Mucosa of rectum (tissue), 2 donors: ENCODE results near the gene GRK5.

ENCODE experiments used
- H3K27ac ChIP-seq, 2 donors: one replicate each; pipeline ENCODE4 v1.7.0; 2013; ENCODE audit warnings: inconsistent platforms in 2 of 2, low read depth in 2 of 2, low read length in 2 of 2
- H3K27me3 ChIP-seq, 2 donors: one replicate each; pipeline ENCODE4 v1.7.0; 2013; ENCODE audit warnings: low read length in 2 of 2; ENCODE audit not compliant: control insufficient read depth in 2 of 2, insufficient read depth in 2 of 2
- H3K36me3 ChIP-seq, 2 donors: one replicate each; pipeline ENCODE4 v1.7.0; 2013; ENCODE audit warnings: low read length in 2 of 2; ENCODE audit not compliant: control insufficient read depth in 2 of 2, insufficient read depth in 2 of 2
- H3K4me1 ChIP-seq, 2 donors: one replicate each; pipeline ENCODE4 v1.7.0; 2013; ENCODE audit warnings: low read length in 2 of 2, mild to moderate bottlenecking in 1 of 2; ENCODE audit not compliant: control insufficient read depth in 2 of 2, insufficient read depth in 2 of 2
- H3K4me3 ChIP-seq, 2 donors: one replicate each; pipeline ENCODE4 v1.7.0; 2013; ENCODE audit warnings: low read length in 2 of 2
- H3K9ac ChIP-seq, 2 donors: one replicate each; pipeline ENCODE4 v1.7.0; 2013; ENCODE audit warnings: low read length in 2 of 2, low read depth in 1 of 2, mild to moderate bottlenecking in 1 of 2
- H3K9me3 ChIP-seq, 2 donors: one replicate each; pipeline ENCODE4 v1.7.0; 2013; ENCODE audit warnings: low read length in 2 of 2; ENCODE audit not compliant: control insufficient read depth in 2 of 2
- donor health status: healthy.
- donor health status: Normal muscosa, but diverticular disease.

Gene GRK5

DNA sequence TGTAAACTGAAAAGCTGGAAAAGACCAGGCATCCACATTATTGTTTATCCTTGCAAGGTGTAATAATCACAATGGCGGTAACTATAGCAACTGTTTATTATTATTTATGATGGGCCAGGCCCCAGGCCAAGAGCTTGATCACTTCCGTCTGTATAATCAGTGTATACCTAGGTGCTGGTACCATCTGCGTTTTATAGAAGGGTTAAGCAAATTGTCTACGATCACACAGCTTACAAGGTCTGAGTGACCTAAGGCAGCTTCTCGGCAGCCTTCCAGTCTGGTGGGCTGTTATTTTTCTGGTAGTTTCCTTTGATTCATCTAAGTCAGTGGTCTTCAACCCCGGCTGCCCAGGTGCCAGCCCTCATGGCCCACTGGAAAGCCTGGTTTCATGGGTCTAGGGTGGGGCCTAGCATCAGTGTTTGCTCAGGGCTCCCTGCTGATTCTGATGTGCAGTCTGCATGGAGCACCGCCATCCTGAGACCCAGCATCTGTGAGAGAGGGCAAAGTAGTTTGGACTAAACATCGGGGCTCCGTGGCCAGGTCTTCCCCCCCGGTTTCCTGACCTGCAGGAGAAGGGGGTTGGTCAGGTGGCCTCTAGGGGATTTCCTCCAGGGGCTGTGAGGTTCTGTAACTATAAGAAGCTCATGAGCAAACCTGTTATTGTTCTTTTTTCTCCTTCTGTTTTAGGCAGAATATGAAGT is 188.8 kb downstream of the GRK5 start:
- no peak overlapping the region for H3K4me3 ChIP-seq
- H3K36me3 ChIP-seq, result no peaks in the 10 kb centered on the region
- H3K27me3 ChIP-seq, result no peaks in the 10 kb centered on the region
- peak overlapping the region; percentile 64 to 71 for H3K27ac ChIP-seq
- H3K4me1 ChIP-seq, result peaks cover 0 to 6% of the 10 kb centered on the region in 2 donors
- no peak overlapping the region for H3K9ac ChIP-seq
- no peaks in the 10 kb centered on the region for H3K9me3 ChIP-seq

DNA sequence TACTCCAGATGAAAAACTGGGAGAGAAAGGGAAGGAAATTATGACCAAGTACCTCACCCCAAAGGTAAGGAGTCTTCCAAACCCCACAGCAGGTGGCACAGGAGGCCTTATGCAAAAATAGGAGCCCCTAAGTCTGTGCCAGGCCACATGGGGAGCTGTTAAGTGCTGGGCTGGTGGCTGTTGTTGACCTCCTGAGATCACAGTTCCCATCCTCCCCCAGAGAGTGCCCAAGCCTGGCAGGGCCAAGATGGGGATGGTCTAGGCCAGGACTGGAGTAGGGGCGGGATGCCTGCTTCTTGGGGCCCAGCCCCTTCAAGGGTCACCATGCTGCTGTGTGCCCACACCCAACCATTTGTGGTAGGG is 189.3 kb downstream of the GRK5 start:
- H3K4me3 ChIP-seq, result no peak overlapping the region
- no peaks in the 10 kb centered on the region for H3K36me3 ChIP-seq
- H3K9ac ChIP-seq, result no peak overlapping the region
- no peaks in the 10 kb centered on the region for H3K27me3 ChIP-seq
- H3K4me1 ChIP-seq, result peaks cover 0 to 9% of the 10 kb centered on the region in 2 donors
- no peaks in the 10 kb centered on the region for H3K9me3 ChIP-seq
- no peak overlapping the region for H3K27ac ChIP-seq

DNA sequence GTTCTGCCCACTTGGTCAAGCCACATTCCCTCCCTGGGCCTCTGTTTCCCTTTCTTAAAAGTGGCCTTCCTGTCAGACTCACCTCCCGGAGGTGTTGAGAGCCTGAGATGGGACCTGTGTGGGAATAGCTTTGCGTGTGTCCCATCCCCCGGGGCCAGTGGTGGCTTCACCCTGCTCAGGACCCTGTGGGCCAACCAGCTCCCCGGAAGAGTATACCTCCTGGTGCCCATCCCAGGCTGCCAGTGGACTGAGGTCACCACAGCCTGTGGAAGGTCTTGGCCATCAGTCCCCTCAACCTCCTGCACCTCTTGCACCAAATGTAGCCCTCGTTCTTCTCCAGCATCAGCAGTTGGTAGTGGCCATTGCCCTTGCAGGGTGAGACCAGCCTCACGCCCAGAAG is 190.0 kb downstream of the GRK5 start:
- no peaks in the 10 kb centered on the region for H3K9me3 ChIP-seq
- H3K27ac ChIP-seq, result no peak overlapping the region
- peaks cover 0 to 13% of the 10 kb centered on the region in 2 donors for H3K4me1 ChIP-seq
- no peaks in the 10 kb centered on the region for H3K27me3 ChIP-seq
- H3K4me3 ChIP-seq, result no peak overlapping the region
- no peaks in the 10 kb centered on the region for H3K36me3 ChIP-seq
- no peak overlapping the region for H3K9ac ChIP-seq

DNA sequence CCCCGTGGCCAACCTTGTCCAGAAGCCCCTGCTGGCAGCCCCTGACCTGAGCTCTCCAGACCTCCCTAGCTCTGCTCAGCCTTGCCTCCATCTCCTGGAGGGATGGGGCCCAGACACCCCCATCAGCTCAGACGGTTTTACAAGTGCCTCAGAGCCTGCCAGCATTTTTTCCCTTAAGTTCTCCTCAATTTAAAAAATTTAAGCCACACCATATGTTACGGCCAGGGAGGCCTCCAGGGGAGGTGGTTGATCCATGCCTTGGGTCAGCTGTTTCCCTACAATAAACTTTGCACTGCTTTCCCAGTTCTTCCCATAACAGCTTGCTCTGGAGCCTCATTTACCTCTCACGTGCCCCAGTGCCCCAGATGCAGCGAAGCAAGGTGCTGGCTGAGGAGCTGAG is 191.6 kb downstream of the GRK5 start:
- Histone ChIP-seq H3K27me3 (no peaks in the 10 kb centered on the region), H3K36me3 (no peaks in the 10 kb centered on the region), H3K4me1 (peaks cover 0 to 13% of the 10 kb centered on the region in 2 donors), H3K27ac (peak overlapping the region in 1 of 2 donors; percentile 43), H3K9me3 (no peaks in the 10 kb centered on the region), H3K4me3 (no peak overlapping the region), H3K9ac (no peak overlapping the region)

DNA sequence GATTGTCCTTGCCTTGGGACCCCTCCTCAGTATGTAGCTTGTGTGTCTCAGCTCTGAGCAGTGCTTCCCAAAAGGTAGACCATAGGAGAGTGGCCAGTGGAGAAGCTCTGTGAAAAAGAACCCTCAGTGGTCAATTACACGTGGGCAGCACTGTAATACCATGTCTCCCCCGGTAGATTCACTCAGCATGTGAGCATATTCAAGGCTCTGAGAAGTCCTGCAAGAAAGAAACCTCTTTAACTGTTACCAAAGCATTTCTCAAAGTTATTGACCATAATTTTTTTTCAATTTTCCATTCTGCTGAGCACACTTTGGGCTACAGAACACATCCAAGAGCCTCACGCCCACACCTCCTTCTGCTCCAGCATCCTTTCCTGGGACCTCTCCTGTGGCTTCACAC is 192.1 kb downstream of the GRK5 start:
- H3K4me1 ChIP-seq, result peaks cover 0 to 13% of the 10 kb centered on the region in 2 donors
- no peaks in the 10 kb centered on the region for H3K9me3 ChIP-seq
- no peaks in the 10 kb centered on the region for H3K36me3 ChIP-seq
- H3K27ac ChIP-seq, result peak overlapping the region in 1 of 2 donors; percentile 43
- no peaks in the 10 kb centered on the region for H3K27me3 ChIP-seq
- no peak overlapping the region for H3K4me3 ChIP-seq
- H3K9ac ChIP-seq, result no peak overlapping the region

DNA sequence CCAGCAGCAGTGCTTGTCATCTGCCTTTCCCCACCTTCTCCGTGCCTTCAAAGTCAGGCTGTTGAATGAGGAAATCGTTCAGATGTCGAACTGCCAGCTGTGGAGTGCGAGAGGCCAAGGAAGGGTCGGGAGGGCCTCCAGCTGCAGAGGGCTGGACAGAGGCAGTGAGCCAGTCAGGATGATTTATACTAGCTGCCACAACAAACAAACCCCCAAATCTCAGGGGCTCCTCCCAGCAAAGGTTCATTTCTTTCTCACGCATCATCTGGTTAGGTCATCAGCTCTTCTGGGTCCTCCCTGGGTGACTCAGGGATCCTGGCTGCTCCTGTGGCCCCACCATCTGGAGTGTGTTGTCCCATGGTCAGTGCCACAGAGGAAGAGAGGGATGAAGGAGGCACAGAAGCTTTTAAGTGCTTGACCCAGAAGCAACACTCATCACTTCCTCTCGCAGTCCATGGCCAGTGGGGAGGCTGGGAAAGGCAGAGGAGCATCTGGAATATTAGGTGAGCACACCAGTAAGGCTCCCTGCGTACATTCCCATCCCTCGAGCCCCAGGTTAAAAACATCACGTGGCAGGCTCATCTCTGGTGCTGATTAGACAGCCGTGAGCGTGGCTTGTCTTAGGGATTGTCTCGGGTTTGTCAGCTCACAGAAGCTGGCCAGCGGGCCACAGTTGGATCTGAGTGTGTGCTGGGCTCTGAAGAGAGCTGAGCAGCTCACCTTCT is 194.5 kb downstream of the GRK5 start:
- Histone ChIP-seq H3K4me1 (peaks cover 5 to 10% of the 10 kb centered on the region in 2 donors), H3K9ac (no peak overlapping the region), H3K27me3 (no peaks in the 10 kb centered on the region), H3K27ac (peak overlapping the region; percentile 35 to 71), H3K36me3 (no peaks in the 10 kb centered on the region), H3K9me3 (no peaks in the 10 kb centered on the region), H3K4me3 (no peak overlapping the region)

DNA sequence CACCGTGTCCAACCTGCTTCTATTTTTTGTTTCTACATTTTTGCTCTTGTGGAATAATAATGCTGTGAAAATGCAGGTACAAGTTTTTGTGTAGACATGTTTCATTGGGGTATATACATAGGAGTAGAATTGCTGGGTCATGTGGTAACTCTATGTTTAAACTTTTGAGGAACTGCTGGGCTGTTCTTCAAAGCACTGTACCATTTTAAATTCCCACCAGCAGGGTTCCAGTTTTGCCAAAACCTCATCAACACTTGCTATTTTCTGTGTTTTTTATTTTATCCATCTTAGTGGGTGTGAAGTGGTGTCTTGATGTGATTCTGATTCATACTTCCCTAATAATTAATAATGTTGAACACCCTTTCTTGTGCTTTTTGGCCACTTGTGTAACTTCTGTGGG is 196.6 kb downstream of the GRK5 start:
- Histone ChIP-seq H3K36me3 (no peaks in the 10 kb centered on the region), H3K4me1 (peaks cover 5 to 10% of the 10 kb centered on the region in 2 donors)

DNA sequence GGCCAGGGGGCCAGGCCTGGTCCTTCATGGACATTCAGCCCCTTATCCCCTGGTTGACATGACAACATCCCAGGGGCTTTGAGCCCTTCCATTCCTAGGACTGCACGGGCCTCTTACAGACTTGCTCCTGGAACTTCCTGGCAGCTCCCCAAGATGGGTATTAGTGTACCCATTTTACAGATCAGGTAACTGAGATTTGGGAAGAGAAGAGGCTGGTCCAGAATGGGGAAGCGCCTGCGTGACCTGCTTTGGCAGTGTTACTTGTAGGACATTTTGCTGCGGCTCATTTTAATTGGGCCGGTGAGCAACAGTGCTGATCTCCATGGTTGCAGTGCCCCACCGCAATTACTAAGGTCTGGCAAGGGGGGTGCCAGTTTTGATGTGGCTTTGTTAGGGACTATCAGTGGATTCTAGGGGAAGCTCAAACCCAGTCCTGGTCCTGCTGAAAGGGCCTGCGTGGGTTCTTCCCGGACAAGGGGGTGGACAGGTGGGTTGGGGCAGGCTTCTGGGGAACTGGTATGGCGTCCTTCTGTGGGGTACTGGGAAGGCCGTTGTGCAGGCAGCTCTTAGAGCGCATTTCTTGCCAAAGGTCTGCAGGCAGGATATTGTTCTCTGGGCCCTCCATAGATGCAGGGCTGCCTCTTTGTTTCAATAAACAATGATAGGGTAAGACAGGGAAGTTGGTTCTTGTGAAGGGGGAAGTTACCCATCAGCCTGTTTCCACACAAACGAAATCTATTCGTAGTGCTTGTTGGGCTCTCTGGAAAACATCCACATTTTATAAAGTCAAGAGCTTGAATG is 197.5 kb downstream of the GRK5 start:
- no peaks in the 10 kb centered on the region for H3K9me3 ChIP-seq
- no peak overlapping the region for H3K4me3 ChIP-seq

More for the DNA sequence above, 196.6 kb downstream of the GRK5 start:
- H3K27ac ChIP-seq, result no peak overlapping the region
- H3K9me3 ChIP-seq, result no peaks in the 10 kb centered on the region
- H3K4me3 ChIP-seq, result no peak overlapping the region
- H3K9ac ChIP-seq, result no peak overlapping the region
- no peaks in the 10 kb centered on the region for H3K27me3 ChIP-seq

DNA sequence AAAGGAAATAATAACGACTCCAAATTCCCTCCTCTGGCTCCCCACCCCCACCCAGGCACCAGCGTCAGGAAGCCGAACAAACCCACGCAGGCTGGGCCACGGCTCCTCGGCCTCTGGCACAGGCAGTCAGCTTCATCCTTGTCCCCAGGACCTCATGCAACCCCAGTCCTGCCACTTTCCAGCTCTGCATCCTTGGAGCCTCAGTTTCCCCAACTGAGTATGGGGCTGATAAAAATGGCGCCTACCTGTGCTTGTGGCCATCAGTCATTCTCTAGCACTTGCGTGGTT is 198.1 kb downstream of the GRK5 start:
- no peak overlapping the region for H3K9ac ChIP-seq
- peak overlapping the region in 1 of 2 donors; percentile 39 for H3K27ac ChIP-seq
- H3K4me1 ChIP-seq, result peaks cover 6 to 10% of the 10 kb centered on the region in 2 donors
- H3K4me3 ChIP-seq, result no peak overlapping the region
- H3K36me3 ChIP-seq, result no peaks in the 10 kb centered on the region
- no peaks in the 10 kb centered on the region for H3K27me3 ChIP-seq
- no peaks in the 10 kb centered on the region for H3K9me3 ChIP-seq

More for the DNA sequence above, 197.5 kb downstream of the GRK5 start:
- peaks cover 5 to 10% of the 10 kb centered on the region in 2 donors for H3K4me1 ChIP-seq
- no peaks in the 10 kb centered on the region for H3K36me3 ChIP-seq
- H3K9ac ChIP-seq, result no peak overlapping the region
- H3K27me3 ChIP-seq, result no peaks in the 10 kb centered on the region
- H3K27ac ChIP-seq, result peak overlapping the region in 1 of 2 donors; percentile 57

DNA sequence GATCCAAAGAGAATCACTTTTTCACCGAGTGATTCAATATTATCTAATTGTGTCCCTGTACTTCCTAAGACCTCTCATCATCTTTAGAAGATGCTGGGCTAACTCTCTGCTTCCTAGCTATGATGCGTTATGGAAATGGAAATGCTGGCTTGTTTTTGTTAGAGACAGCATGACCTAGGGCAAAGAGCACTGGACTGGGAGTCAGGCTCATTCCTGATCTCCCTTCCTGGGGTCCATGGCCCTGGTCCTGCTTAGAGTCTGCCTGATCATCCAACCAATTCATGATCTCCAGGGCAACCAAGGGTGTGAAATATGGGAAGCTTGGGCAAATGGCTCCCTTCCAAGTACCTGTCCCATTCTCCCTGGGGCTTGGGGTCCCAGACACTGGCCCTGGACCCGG is 198.8 kb downstream of the GRK5 start:
- Histone ChIP-seq H3K9me3 (no peaks in the 10 kb centered on the region), H3K27ac (peak overlapping the region; percentile 25 to 59), H3K36me3 (no peaks in the 10 kb centered on the region), H3K4me3 (no peak overlapping the region), H3K27me3 (no peaks in the 10 kb centered on the region), H3K9ac (no peak overlapping the region), H3K4me1 (peaks cover 11 to 13% of the 10 kb centered on the region in 2 donors)
